ENCODE results near the gene VAPB. TPM values are rescaled to one million over a fixed set of nuclear protein-coding genes. Genes with fewer than 3 reads are reported as not detected.
A peak's percentile ranks its signal among the peaks of the same experiment; 100 is the strongest.

Gene VAPB
- total and polyA plus RNA-seq, 8 donors = 36.3 to 52.9 (median 46.2) TPM

DNA sequence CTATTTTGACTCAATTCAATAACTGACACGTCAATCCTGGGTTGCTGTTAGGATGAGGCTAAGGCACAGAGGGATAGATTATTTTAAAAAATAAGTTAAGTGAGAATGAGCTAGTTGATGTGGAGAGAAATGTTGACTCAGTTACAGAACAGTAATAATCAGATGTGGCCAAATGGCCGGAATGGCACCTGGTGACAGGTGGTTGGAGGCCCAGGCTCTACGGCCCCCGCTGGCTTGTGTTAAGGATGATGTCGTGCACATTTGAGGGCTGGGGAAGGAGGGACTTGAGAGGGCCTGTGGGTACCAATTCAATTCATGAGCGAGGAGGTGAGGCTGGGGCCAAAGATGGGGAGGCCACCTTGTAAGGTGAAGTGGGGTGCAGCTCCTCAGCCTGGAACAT is 94.4 kb downstream of the VAPB start:
- H3K9me3 ChIP-seq = peaks cover 4 to 36% of the 10 kb centered on the region in 2 donors
- H3K4me1 ChIP-seq = no peaks in the 10 kb centered on the region
- H3K27me3 ChIP-seq = peaks cover 0 to 9% of the 10 kb centered on the region in 2 donors
- no peak overlapping the region for H3K27ac ChIP-seq
- H3K36me3 ChIP-seq = no peaks in the 10 kb centered on the region
- TF ChIP-seq, protein P1, sequence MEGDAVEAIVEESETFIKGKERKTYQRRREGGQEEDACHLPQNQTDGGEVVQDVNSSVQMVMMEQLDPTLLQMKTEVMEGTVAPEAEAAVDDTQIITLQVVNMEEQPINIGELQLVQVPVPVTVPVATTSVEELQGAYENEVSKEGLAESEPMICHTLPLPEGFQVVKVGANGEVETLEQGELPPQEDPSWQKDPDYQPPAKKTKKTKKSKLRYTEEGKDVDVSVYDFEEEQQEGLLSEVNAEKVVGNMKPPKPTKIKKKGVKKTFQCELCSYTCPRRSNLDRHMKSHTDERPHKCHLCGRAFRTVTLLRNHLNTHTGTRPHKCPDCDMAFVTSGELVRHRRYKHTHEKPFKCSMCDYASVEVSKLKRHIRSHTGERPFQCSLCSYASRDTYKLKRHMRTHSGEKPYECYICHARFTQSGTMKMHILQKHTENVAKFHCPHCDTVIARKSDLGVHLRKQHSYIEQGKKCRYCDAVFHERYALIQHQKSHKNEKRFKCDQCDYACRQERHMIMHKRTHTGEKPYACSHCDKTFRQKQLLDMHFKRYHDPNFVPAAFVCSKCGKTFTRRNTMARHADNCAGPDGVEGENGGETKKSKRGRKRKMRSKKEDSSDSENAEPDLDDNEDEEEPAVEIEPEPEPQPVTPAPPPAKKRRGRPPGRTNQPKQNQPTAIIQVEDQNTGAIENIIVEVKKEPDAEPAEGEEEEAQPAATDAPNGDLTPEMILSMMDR (IDR thresholded peaks at IDR 0.05) = no peak
- no peak overlapping the region for H3K4me3 ChIP-seq
- no peak for DNase-seq
- intact Hi-C loops (cut with DNase I) = no loop called here
- no peak for ATAC-seq

DNA sequence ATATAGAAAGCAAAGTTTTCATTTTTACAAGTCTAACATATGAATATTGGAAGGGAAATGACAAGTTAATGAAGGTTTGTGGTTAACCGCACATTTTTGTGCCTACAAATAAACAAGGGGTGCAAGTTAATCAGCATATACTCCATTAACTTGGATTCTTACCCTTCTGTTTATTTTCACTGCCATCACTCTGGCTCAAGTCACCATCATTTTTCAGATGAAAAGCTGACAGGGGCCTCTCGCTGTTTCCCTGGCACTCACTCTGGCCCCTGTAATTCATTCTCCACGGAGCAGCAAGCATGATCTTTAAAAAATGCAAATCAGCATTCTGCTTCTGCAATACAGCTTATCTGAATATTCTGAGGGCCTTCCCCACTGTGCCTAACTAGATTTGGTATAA is 96.4 kb downstream of the VAPB start:
- Histone ChIP-seq H3K27ac (no peak overlapping the region), H3K4me1 (no peaks in the 10 kb centered on the region), H3K27me3 (peaks cover 0 to 9% of the 10 kb centered on the region in 2 donors), H3K4me3 (no peak overlapping the region), H3K36me3 (no peaks in the 10 kb centered on the region), H3K9me3 (peaks cover 4 to 39% of the 10 kb centered on the region in 2 donors)
- ATAC-seq (peak; percentile 47), DNase-seq (peak in 1 of 4 donors; percentile 58)
- TF ChIP-seq, protein P1 (IDR thresholded peaks at IDR 0.05) = no peak
- intact Hi-C loops (cut with DNase I) = no loop called here

DNA sequence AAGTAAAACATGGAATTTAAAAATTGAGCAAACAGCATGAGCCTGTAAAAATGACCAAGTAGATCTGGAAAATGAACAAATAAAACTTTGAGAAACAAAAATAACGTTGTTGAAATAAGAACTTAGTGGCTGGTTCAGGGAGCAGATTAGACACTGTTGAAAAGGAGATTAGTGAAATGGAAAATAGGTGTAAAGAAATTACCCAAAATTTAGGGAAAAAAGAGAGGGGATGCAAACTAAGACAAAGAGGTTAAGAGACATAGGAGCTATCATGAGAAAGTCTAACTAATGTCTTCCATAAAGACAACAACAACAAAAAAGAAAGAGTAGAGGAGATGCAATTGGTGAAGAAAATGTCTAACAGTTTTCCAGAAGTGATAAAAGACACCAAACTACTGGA is 97.2 kb downstream of the VAPB start:
- DNase-seq = no peak
- no peak overlapping the region for H3K4me3 ChIP-seq
- intact Hi-C loops (cut with DNase I) = no loop called here
- no peaks in the 10 kb centered on the region for H3K36me3 ChIP-seq
- peaks cover 0 to 8% of the 10 kb centered on the region in 2 donors for H3K27me3 ChIP-seq
- no peaks in the 10 kb centered on the region for H3K4me1 ChIP-seq
- H3K27ac ChIP-seq = no peak overlapping the region
- H3K9me3 ChIP-seq = peaks cover 4 to 39% of the 10 kb centered on the region in 2 donors
- no peak for ATAC-seq
- TF ChIP-seq, protein P1 (IDR thresholded peaks at IDR 0.05) = no peak

DNA sequence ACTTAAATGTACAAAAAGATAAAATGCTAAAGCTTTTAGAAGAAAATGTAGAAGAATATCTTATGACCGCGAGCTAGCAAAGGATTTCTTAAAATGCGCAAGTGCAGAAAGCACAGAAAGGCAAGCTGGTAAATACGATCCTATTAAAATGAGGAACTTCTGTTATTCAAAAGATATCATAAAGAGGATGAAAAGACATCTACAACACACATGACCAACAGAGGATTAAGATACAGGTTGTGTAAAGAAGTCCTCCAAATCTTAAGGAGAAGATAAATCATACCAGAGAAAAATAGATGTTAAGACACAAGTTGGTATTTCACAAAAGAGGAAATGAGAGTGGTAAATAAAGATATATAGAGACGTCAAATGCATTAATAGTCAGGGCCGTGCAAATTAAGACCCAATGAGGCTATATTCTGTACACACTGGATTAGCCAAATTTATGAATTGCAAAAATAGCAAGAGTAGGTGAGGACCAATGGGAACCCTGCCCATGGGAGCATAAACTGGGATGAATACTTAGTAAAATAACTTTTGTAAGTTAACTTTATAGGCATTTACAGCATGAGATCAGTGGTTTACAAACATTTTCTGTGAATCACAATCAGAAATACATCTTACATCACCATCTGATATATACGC is 103.2 kb downstream of the VAPB start:
- H3K9me3 ChIP-seq = peaks cover 0 to 15% of the 10 kb centered on the region in 2 donors
- intact Hi-C loops (cut with DNase I) = no loop called here
- H3K27ac ChIP-seq = no peak overlapping the region
- ATAC-seq = no peak
- DNase-seq = no peak
- no peak overlapping the region for H3K4me3 ChIP-seq
- TF ChIP-seq, protein P1 (IDR thresholded peaks at IDR 0.05) = no peak
- H3K27me3 ChIP-seq = no peaks in the 10 kb centered on the region
- no peaks in the 10 kb centered on the region for H3K36me3 ChIP-seq
- no peaks in the 10 kb centered on the region for H3K4me1 ChIP-seq

DNA sequence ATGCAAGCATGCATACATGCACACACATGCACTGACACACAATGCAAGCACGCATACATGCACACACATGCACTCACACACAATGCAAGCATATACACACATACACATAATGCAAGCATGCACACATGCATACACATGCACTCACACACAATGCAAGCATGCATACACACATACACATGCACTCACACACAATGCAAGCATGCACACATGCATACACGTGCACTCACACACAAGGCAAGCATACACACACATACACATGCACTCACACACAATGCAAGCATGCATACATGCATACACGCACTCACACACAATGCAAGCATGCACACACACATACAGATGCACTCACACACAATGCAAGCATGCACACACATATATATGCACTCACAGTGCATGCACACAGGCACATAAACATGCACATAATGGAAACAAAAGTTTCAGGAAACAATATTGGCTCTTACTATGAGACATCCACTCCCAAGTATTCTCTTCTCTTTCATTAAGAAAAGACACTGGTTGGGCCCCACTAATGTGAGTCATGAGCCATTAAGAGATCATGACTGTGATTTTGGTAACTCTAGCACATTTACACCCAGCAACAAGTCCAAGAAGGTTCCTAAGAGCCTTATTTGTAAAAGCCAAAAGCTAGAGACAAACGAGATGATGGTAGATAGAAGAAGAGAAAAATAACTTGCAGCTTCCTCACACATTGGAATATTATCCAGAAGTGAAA is 103.9 kb downstream of the VAPB start:
- no peak for ATAC-seq
- Histone ChIP-seq H3K9me3 (peaks cover 0 to 8% of the 10 kb centered on the region in 2 donors), H3K27ac (no peak overlapping the region), H3K4me1 (no peaks in the 10 kb centered on the region), H3K36me3 (no peaks in the 10 kb centered on the region), H3K27me3 (no peaks in the 10 kb centered on the region), H3K4me3 (no peak overlapping the region)
- TF ChIP-seq, protein P1 (IDR thresholded peaks at IDR 0.05) = no peak
- DNase-seq = no peak
- intact Hi-C loops (cut with DNase I) = no loop called here

Measured in left lung (tissue), 10 donors.